ENCODE data around the gene NFATC2IP. TPM values are rescaled to one million over a fixed set of nuclear protein-coding genes. Genes with fewer than 3 reads are reported as not detected.
A peak's percentile ranks its signal among the peaks of the same experiment; 100 is the strongest.

NFATC2IP gene
- total and polyA plus RNA-seq, 9 of the 15 experiments (the other 6 are each of a cell fraction or from before 2014, with no cell fraction given), result 15.6 to 106 (median 46.9) TPM

DNA sequence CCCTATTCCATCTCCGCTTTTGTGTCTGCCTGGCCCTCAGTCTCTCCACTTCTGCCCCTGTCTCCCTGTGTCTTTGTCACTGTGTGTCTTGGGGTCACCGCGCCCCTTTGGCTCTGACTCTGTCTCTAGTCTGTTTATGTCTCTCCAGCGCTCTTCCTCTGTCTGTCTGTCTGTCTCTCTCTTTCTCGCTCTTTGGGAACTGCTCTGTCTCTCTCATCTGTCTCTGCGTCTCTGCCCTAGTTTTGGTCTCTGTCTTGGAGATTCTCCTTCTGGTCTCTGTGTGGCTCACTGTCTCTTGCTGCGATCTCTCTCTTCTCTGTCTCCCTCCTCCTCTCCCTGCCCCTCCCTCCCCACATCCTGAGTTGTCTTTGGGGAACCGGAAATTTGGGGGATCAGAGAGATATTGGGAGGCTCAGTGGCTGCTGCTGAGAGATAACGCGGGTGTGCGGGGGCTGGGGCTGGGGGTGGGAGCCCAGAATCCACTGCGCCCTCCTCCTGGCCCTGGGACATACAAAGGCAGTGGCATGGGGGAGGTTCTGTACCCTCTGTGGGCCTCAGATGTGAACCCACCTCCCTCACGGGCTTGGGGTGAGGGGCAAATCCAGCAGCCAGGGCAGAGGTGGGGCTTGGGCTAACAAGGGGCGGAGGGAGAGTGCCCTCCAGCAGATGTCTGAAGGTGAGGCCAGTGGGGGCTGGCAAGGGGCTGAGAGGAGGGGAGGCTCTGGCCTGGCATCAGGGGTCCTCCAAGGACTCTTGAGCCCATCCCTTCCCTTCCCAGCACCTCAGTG is 58.5 kb downstream of the NFATC2IP start (continued):
- TF ChIP-seq, protein P1, sequence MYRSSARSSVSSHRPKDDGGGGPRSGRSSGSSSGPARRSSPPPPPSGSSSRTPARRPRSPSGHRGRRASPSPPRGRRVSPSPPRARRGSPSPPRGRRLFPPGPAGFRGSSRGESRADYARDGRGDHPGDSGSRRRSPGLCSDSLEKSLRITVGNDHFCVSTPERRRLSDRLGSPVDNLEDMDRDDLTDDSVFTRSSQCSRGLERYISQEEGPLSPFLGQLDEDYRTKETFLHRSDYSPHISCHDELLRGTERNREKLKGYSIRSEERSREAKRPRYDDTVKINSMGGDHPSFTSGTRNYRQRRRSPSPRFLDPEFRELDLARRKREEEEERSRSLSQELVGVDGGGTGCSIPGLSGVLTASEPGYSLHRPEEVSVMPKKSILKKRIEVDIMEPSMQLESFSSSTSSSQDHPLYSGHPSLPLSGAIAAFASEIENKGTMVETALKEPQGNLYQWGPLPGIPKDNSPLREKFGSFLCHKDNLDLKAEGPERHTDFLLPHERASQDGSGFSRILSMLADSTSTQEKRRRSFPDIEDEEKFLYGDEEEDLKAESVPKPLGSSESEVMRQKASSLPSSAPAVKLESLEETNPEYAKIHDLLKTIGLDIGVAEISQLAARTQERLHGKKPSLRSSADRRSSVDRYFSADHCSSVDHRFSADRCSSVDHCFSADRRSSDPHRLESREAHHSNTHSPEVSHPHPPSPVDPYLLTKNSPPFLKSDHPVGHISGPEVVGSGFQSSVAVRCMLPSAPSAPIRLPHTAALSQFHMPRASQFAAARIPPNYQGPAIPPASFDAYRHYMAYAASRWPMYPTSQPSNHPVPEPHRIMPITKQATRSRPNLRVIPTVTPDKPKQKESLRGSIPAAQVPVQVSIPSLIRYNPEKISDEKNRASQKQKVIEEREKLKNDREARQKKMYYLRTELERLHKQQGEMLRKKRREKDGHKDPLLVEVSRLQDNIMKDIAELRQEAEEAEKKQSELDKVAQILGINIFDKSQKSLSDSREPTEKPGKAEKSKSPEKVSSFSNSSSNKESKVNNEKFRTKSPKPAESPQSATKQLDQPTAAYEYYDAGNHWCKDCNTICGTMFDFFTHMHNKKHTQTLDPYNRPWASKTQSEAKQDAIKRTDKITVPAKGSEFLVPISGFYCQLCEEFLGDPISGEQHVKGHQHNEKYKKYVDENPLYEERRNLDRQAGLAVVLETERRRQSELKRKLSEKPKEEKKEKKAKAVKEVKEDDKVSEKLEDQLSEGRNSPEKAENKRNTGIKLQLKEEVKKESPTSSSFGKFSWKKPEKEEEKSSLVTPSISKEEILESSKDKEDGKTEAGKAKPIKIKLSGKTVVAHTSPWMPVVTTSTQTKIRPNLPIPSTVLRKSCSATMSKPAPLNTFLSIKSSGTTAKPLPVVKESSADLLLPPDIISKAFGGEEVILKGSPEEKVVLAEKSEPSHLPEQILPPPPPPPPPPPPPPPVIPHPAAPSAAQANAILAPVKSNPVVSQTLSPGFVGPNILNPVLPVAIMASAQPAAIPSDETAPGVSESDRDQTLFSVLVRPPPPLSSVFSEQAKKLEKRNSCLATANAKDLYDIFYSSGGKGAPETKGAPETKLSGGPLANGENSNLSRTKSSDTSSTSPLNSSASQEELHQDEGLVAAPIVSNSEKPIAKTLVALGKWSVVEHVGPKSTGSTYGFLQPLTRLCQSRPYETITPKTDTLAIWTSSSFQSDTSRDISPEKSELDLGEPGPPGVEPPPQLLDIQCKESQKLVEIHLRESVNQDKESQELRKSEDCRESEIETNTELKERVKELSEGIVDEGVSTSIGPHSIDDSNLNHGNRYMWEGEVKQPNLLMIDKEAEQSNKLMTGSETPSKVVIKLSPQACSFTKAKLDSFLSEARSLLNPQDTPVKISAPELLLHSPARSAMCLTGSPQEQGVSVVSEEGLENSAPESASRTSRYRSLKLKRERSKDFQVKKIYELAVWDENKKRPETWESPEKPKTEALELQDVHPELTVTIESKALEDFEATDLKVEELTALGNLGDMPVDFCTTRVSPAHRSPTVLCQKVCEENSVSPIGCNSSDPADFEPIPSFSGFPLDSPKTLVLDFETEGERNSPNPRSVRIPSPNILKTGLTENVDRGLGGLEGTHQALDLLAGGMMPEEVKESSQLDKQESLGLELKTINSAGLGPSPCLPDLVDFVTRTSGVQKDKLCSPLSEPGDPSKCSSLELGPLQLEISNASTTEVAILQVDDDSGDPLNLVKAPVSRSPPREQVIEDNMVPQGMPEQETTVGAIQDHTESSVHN (IDR thresholded peaks at IDR 0.05; ENCODE audit: borderline replicate concordance in 1 of 2, low read depth in 1 of 2), result no peak
- TF ChIP-seq ZNF431 (CRISPR knock-in tag; IDR thresholded peaks at IDR 0.05) (no peak), ZNF146 (CRISPR knock-in tag; IDR thresholded peaks at IDR 0.05; ENCODE audit: unreplicated experiment) (no peak), SAFB (IDR thresholded peaks at IDR 0.05; ENCODE audit: borderline replicate concordance, low read depth, low read length) (no peak), ZNF224 (CRISPR knock-in tag; IDR thresholded peaks at IDR 0.05) (0 out of 2 replicates have a peak, but pooled peaks have one; percentile 22), GABPB1 (CRISPR knock-in tag; IDR thresholded peaks at IDR 0.05) (peak; percentile 77), CBX8 (IDR thresholded peaks at IDR 0.05; ENCODE audit: borderline replicate concordance, extremely low read depth, low read depth, low read length, poor library complexity, severe bottlenecking) (no peak), KAT2B (IDR thresholded peaks at IDR 0.05; ENCODE audit: low read depth, low read length) (no peak), SIRT6 (IDR thresholded peaks at IDR 0.05; ENCODE audit: low read depth, low read length) (no peak), ZNF175 (CRISPR knock-in tag; IDR thresholded peaks at IDR 0.05; ENCODE audit: low read depth) (peak; percentile 94)
- TF ChIP-seq, protein P2, sequence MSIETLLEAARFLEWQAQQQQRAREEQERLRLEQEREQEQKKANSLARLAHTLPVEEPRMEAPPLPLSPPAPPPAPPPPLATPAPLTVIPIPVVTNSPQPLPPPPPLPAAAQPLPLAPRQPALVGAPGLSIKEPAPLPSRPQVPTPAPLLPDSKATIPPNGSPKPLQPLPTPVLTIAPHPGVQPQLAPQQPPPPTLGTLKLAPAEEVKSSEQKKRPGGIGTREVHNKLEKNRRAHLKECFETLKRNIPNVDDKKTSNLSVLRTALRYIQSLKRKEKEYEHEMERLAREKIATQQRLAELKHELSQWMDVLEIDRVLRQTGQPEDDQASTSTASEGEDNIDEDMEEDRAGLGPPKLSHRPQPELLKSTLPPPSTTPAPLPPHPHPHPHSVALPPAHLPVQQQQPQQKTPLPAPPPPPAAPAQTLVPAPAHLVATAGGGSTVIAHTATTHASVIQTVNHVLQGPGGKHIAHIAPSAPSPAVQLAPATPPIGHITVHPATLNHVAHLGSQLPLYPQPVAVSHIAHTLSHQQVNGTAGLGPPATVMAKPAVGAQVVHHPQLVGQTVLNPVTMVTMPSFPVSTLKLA (conservative IDR thresholded peaks at IDR 0.05), result no peak
- TF ChIP-seq, protein P3, sequence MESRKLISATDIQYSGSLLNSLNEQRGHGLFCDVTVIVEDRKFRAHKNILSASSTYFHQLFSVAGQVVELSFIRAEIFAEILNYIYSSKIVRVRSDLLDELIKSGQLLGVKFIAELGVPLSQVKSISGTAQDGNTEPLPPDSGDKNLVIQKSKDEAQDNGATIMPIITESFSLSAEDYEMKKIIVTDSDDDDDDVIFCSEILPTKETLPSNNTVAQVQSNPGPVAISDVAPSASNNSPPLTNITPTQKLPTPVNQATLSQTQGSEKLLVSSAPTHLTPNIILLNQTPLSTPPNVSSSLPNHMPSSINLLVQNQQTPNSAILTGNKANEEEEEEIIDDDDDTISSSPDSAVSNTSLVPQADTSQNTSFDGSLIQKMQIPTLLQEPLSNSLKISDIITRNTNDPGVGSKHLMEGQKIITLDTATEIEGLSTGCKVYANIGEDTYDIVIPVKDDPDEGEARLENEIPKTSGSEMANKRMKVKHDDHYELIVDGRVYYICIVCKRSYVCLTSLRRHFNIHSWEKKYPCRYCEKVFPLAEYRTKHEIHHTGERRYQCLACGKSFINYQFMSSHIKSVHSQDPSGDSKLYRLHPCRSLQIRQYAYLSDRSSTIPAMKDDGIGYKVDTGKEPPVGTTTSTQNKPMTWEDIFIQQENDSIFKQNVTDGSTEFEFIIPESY (CRISPR knock-in tag; IDR thresholded peaks at IDR 0.05), result no peak; the same call in 1 of the 2 replicates
- TF ChIP-seq, protein P4, sequence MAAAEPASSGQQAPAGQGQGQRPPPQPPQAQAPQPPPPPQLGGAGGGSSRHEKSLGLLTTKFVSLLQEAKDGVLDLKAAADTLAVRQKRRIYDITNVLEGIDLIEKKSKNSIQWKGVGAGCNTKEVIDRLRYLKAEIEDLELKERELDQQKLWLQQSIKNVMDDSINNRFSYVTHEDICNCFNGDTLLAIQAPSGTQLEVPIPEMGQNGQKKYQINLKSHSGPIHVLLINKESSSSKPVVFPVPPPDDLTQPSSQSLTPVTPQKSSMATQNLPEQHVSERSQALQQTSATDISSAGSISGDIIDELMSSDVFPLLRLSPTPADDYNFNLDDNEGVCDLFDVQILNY (CRISPR knock-in tag; IDR thresholded peaks at IDR 0.05), result no peak

Measured in K562 (cell line).